Left lung (tissue), 10 donors: Measurements from ENCODE around the gene SDK1. TPM values are rescaled to one million over a fixed set of nuclear protein-coding genes. Genes with fewer than 3 reads are reported as not detected.

Source experiments
- ATAC-seq: fragments of 200-7000 bp; cut with Tn5 transposase; one replicate; pipeline ENCODE4 v1.9.1; 2020; ENCODE audit warnings: moderate library complexity
- DNase-seq, 4 donors: peaks; one replicate each; pipeline ENCODE4 v3.0.0-alpha.2; 2013 to 2020
- H3K27ac ChIP-seq, 2 donors: fragments of 200-600 bp; sonication (generic) in 1 of 2; one replicate each; pipeline versions ENCODE4 v1.5.0 to v1.8.0; 2020 to 2021
- H3K27me3 ChIP-seq, 2 donors: fragments of 200-600 bp; sonication (generic) in 1 of 2; one replicate each; pipeline versions ENCODE4 v1.5.0 to v1.8.0; 2020 to 2021
- H3K36me3 ChIP-seq, 2 donors: fragments of 200-600 bp; sonication (generic) in 1 of 2; one replicate each; pipeline versions ENCODE4 v1.5.0 to v1.8.0; 2020 to 2021
- H3K4me1 ChIP-seq, 2 donors: fragments of 200-600 bp; one replicate each; pipeline ENCODE4 v1.8.0; 2021
- H3K4me3 ChIP-seq, 2 donors: fragments of 200-600 bp; sonication (generic) in 1 of 2; one replicate each; pipeline versions ENCODE4 v1.5.0 to v1.8.0; 2020 to 2021; ENCODE audit warnings: mild to moderate bottlenecking in 1 of 2
- H3K9me3 ChIP-seq, 2 donors: fragments of 200-600 bp; sonication (generic) in 1 of 2; one replicate each; pipeline versions ENCODE4 v1.5.0 to v1.8.0; 2020 to 2021
- CTCF ChIP-seq, 2 donors: fragments of 200-600 bp; sonication (generic) in 1 of 2; IDR thresholded peaks; one replicate each; pipeline versions ENCODE4 v1.5.0 to v1.8.0; 2021; ENCODE audit warnings: antibody characterized with exemption in 2 of 2
- intact Hi-C, 2 donors: fragments of 100-400 bp; cut with DNase I; formaldehyde crosslinking; loops; one replicate each; pipeline versions ENCODE4 v1.11.2 to v1.14.2; 2022
- polyA plus RNA-seq, 6 donors: library from polyadenylated mRNA; unstranded; fragments of 120-200 nt; gene quantifications; one replicate each; pipeline ENCODE4 v1.2.1, GENCODE V29; 2013; ENCODE audit not compliant: insufficient read length in 6 of 6
- total RNA-seq, 2 donors: library from RNA; stranded (reverse); fragmentation: NEBNext Ultra II Directional; extraction: Animal tissue kit (Norgen Biotek cat#: 25700); gene quantifications; one replicate each; pipeline ENCODE4 v1.2.1, GENCODE V29; 2021
- donor health status: DM: no; HTN: yes; CAD: no.
- donor health status: DM: no; HTN: no; CAD: no.

SDK1 gene
- total and polyA plus RNA-seq, 8 donors: 5.5 to 17.6 (median 13.0) TPM

GRCh38 chr7:3781607-3782006, 480.6 kb downstream of the SDK1 start:
- no peaks in the 10 kb centered on the region for H3K4me1 ChIP-seq
- no peak for DNase-seq
- no peak for TF ChIP-seq CTCF (IDR thresholded peaks at IDR 0.05)

GRCh38 chr7:3787717-3788264, 486.7 kb downstream of the SDK1 start:
- Histone ChIP-seq H3K9me3 (peaks cover 0 to 5% of the 10 kb centered on the region in 2 donors), H3K27me3 (peaks cover 0 to 5% of the 10 kb centered on the region in 2 donors), H3K36me3 (no peaks in the 10 kb centered on the region), H3K4me1 (no peaks in the 10 kb centered on the region), H3K4me3 (no peak overlapping the region), H3K27ac (no peak overlapping the region)
- no peak for TF ChIP-seq CTCF (IDR thresholded peaks at IDR 0.05)
- intact Hi-C loops: no loop called here
- peak; percentile 90 for ATAC-seq
- peak in 2 of 4 donors; percentile 35 to 58 for DNase-seq

More at GRCh38 chr7:3781607-3782006, 480.6 kb downstream of the SDK1 start:
- no peak for ATAC-seq
- H3K36me3 ChIP-seq: no peaks in the 10 kb centered on the region
- intact Hi-C loops: no loop called here
- peaks cover 0 to 23% of the 10 kb centered on the region in 2 donors for H3K9me3 ChIP-seq
- H3K27ac ChIP-seq: no peak overlapping the region
- no peak overlapping the region for H3K4me3 ChIP-seq
- no peaks in the 10 kb centered on the region for H3K27me3 ChIP-seq

GRCh38 chr7:3790803-3791202, 489.8 kb downstream of the SDK1 start:
- Histone ChIP-seq H3K36me3 (no peaks in the 10 kb centered on the region), H3K9me3 (no peaks in the 10 kb centered on the region), H3K27ac (no peak overlapping the region), H3K4me1 (no peaks in the 10 kb centered on the region), H3K4me3 (no peak overlapping the region), H3K27me3 (peaks cover 0 to 5% of the 10 kb centered on the region in 2 donors)
- ATAC-seq (no peak), DNase-seq (no peak)
- TF ChIP-seq CTCF (IDR thresholded peaks at IDR 0.05): no peak
- intact Hi-C loops: no loop called here

GRCh38 chr7:3791327-3791726, 490.3 kb downstream of the SDK1 start:
- Histone ChIP-seq H3K27ac (no peak overlapping the region), H3K4me3 (no peak overlapping the region), H3K27me3 (peaks cover 0 to 5% of the 10 kb centered on the region in 2 donors), H3K36me3 (no peaks in the 10 kb centered on the region), H3K4me1 (no peaks in the 10 kb centered on the region), H3K9me3 (no peaks in the 10 kb centered on the region)
- DNase-seq (no peak), ATAC-seq (no peak)
- no peak for TF ChIP-seq CTCF (IDR thresholded peaks at IDR 0.05)
- intact Hi-C loops: no loop called here

- no peak for TF ChIP-seq CTCF (IDR thresholded peaks at IDR 0.05)
- Histone ChIP-seq H3K4me1 (no peaks in the 10 kb centered on the region), H3K4me3 (no peak overlapping the region), H3K9me3 (no peaks in the 10 kb centered on the region), H3K27me3 (no peaks in the 10 kb centered on the region), H3K27ac (no peak overlapping the region), H3K36me3 (no peaks in the 10 kb centered on the region)
- intact Hi-C loops: no loop called here
- ATAC-seq (no peak), DNase-seq (no peak)
These were observed 494.1 kb downstream of the SDK1 start for GRCh38 chr7:3795141-3795540.
